ENCODE results near the gene FAM81A.

DNA sequence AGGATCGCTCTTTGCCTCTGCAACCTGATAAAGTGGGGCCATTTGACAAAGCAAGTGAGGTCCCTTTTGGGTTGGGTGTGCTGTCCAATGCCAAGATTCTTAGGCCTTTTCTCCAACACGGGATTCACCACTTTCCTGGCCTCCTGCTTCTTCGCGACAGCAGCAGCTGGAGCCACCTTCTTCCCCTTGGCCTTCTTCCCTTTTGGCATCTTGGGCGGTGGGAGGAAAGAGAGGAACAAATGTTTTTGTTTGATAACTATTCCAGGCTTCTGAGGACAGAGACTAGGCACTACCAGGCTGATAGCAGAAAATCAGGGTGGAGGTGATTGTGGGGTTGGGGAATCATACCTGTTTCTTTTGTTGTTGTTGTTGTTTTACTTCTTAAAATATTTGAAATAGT is 30.0 kb upstream of the FAM81A start:
- TF ChIP-seq, protein P1, sequence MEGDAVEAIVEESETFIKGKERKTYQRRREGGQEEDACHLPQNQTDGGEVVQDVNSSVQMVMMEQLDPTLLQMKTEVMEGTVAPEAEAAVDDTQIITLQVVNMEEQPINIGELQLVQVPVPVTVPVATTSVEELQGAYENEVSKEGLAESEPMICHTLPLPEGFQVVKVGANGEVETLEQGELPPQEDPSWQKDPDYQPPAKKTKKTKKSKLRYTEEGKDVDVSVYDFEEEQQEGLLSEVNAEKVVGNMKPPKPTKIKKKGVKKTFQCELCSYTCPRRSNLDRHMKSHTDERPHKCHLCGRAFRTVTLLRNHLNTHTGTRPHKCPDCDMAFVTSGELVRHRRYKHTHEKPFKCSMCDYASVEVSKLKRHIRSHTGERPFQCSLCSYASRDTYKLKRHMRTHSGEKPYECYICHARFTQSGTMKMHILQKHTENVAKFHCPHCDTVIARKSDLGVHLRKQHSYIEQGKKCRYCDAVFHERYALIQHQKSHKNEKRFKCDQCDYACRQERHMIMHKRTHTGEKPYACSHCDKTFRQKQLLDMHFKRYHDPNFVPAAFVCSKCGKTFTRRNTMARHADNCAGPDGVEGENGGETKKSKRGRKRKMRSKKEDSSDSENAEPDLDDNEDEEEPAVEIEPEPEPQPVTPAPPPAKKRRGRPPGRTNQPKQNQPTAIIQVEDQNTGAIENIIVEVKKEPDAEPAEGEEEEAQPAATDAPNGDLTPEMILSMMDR (IDR thresholded peaks at IDR 0.05): no peak
- TF ChIP-seq POLR2AphosphoS5 (IDR thresholded peaks at IDR 0.05; ENCODE audit: insufficient read depth in 1 of 2, low read depth in 1 of 2): no peak
- no peak for TF ChIP-seq POLR2A (IDR thresholded peaks at IDR 0.05)
